ENCODE measurements around the gene OTOS. TPM values are rescaled to one million over a fixed set of nuclear protein-coding genes. Genes with fewer than 3 reads are reported as not detected.

The OTOS gene
- total and polyA plus RNA-seq, 9 of the 15 experiments (the other 6 are each of a cell fraction or from before 2014, with no cell fraction given), result not detected

DNA sequence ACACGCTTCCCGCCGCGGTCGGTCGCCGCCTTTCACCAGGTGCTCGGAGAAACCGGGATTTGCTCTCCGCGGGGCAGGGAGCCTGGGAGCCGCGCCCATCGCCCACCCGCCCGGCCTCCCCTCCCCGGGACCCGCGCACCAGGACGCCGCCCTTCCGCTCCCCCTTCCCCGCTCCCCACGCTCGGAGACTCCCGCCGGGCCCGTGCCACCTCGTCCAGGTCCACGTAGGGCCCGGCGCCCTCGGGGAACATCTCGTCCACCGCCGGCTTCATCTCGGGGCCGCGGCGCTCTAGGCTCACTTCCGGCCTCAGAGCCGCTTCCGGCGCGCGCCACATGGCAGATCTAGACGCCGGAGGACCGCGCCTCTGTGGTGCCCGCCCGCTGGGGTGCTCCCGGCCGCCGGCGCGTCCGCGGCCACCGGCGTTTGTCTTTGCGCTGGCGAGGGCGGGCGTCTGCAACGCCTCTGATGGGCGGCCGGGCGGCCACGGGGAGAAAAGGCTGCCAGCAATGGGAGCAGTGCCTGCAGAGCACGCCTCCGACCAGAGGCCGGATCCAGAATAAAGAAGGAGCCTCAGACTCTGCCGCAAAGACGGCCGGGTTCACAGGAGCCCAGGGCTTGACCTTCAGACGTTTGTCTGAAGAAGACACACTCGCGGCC is 4.3 kb downstream of the OTOS start, which contains the start of gene COPS9 (continued):
- TF ChIP-seq ZNF232 (CRISPR knock-in tag; IDR thresholded peaks at IDR 0.05) (no peak), DNMT1 (IDR thresholded peaks at IDR 0.05) (no peak), EP400 (IDR thresholded peaks at IDR 0.05) (peak; percentile 50; the same call in 1 of the 2 replicates), BMI1 (IDR thresholded peaks at IDR 0.05; ENCODE audit: low read length) (no peak), RBBP5 (IDR thresholded peaks at IDR 0.05; ENCODE audit: borderline replicate concordance, insufficient read depth, low read length, poor library complexity, severe bottlenecking) (peak; percentile 72), SIN3B (IDR thresholded peaks at IDR 0.05; ENCODE audit: low read depth) (peak; percentile 70), YY1 (IDR thresholded peaks at IDR 0.05; ENCODE audit: borderline replicate concordance in 1 of 3, control insufficient read depth in 1 of 3, extremely low read depth in 1 of 3, insufficient read depth in 3 of 3, insufficient read length in 1 of 3, insufficient replicate concordance in 2 of 3, low read depth in 1 of 3, low read length in 2 of 3) (peak in 1 of 3 experiments; percentile 41), KLF1 (tag; IDR thresholded peaks at IDR 0.05) (0 out of 2 replicates have a peak, but pooled peaks have one; percentile 50), THRAP3 (IDR thresholded peaks at IDR 0.05; ENCODE audit: borderline replicate concordance) (no peak), ZNF41 (CRISPR knock-in tag; conservative IDR thresholded peaks at IDR 0.05) (no peak), RB1 (IDR thresholded peaks at IDR 0.05; ENCODE audit: low read depth) (peak; percentile 54), SP1 (CRISPR knock-in tag; IDR thresholded peaks at IDR 0.05) (no peak), KDM5B (IDR thresholded peaks at IDR 0.05; ENCODE audit: insufficient replicate concordance, low read depth, low read length) (peak; percentile 51), JUNB (CRISPR knock-in tag; conservative IDR thresholded peaks at IDR 0.05) (no peak), ZFX (CRISPR knock-in tag; IDR thresholded peaks at IDR 0.05) (peak; percentile 65), ZNF551 (CRISPR knock-in tag; IDR thresholded peaks at IDR 0.05) (no peak), SOX6 (IDR thresholded peaks at IDR 0.05) (0 out of 2 replicates have a peak, but pooled peaks have one; percentile 12), SAP30 (IDR thresholded peaks at IDR 0.05; ENCODE audit: borderline replicate concordance, insufficient read depth, low read depth, low read length, poor library complexity, severe bottlenecking) (no peak), JUND (IDR thresholded peaks at IDR 0.05; ENCODE audit: borderline replicate concordance, low read depth, low read length) (peak; percentile 20; the same call in 1 of the 2 replicates), JUND (tag; IDR thresholded peaks at IDR 0.05; ENCODE audit: borderline replicate concordance, low read depth, low read length) (no peak), CBX3 (IDR thresholded peaks at IDR 0.05; ENCODE audit: borderline replicate concordance in 1 of 2, low read length in 2 of 2) (0 out of 3 replicates have a peak, but pooled peaks of 1 of the 2 experiments have one; percentile 18)
- TF ChIP-seq, protein P1, sequence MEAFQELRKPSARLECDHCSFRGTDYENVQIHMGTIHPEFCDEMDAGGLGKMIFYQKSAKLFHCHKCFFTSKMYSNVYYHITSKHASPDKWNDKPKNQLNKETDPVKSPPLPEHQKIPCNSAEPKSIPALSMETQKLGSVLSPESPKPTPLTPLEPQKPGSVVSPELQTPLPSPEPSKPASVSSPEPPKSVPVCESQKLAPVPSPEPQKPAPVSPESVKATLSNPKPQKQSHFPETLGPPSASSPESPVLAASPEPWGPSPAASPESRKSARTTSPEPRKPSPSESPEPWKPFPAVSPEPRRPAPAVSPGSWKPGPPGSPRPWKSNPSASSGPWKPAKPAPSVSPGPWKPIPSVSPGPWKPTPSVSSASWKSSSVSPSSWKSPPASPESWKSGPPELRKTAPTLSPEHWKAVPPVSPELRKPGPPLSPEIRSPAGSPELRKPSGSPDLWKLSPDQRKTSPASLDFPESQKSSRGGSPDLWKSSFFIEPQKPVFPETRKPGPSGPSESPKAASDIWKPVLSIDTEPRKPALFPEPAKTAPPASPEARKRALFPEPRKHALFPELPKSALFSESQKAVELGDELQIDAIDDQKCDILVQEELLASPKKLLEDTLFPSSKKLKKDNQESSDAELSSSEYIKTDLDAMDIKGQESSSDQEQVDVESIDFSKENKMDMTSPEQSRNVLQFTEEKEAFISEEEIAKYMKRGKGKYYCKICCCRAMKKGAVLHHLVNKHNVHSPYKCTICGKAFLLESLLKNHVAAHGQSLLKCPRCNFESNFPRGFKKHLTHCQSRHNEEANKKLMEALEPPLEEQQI (IDR thresholded peaks at IDR 0.05), result no peak
- TF ChIP-seq, protein P2, sequence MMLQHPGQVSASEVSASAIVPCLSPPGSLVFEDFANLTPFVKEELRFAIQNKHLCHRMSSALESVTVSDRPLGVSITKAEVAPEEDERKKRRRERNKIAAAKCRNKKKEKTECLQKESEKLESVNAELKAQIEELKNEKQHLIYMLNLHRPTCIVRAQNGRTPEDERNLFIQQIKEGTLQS (IDR thresholded peaks at IDR 0.05), result no peak
- TF ChIP-seq, protein P2 (CRISPR knock-in tag; conservative IDR thresholded peaks at IDR 0.05), result no peak
- TF ChIP-seq, protein P3, sequence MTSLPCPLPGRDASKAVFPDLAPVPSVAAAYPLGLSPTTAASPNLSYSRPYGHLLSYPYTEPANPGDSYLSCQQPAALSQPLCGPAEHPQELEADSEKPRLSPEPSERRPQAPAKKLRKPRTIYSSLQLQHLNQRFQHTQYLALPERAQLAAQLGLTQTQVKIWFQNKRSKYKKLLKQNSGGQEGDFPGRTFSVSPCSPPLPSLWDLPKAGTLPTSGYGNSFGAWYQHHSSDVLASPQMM (CRISPR knock-in tag; IDR thresholded peaks at IDR 0.05), result no peak
